CD14-positive monocyte (primary cell): ENCODE data around the gene MAPK8IP2. TPM values are rescaled to one million over a fixed set of nuclear protein-coding genes. Genes with fewer than 3 reads are reported as not detected.

Experiments
- DNase-seq, 3 donors: peaks; one replicate each; pipeline ENCODE4 v3.0.0-alpha.2; 2011 to 2022
- H2AFZ ChIP-seq: 2 replicates; pipeline ENCODE4 v1.6.0; 2012; ENCODE audit warnings: mild to moderate bottlenecking, low read depth, low read length, inconsistent platforms; ENCODE audit not compliant: insufficient read depth, poor library complexity, severe bottlenecking
- H3K27ac ChIP-seq, 2 donors: 1 replicate in 1 of 2; 2 replicates in 1 of 2; pipeline ENCODE4 v1.5.1; 2012 to 2013; ENCODE audit warnings: low read length in 2 of 2, control low read depth in 1 of 2, inconsistent platforms in 1 of 2, low read depth in 1 of 2, mild to moderate bottlenecking in 1 of 2
- H3K27me3 ChIP-seq, 2 donors: one replicate each; pipeline versions ENCODE4 v1.6.0 to v1.6.1; 2011 to 2013; ENCODE audit warnings: low read length in 2 of 2; ENCODE audit not compliant: control insufficient read depth in 2 of 2, insufficient read depth in 2 of 2
- H3K36me3 ChIP-seq, 2 donors: replicated peaks in 1 of 2; 1 replicate in 1 of 2; 2 replicates in 1 of 2; pipeline versions ENCODE4 v1.5.1 to v1.6.1; 2012 to 2013; ENCODE audit warnings: low read length in 2 of 2, control low read depth in 1 of 2, inconsistent platforms in 1 of 2, mild to moderate bottlenecking in 1 of 2; ENCODE audit not compliant: insufficient read depth in 2 of 2, control insufficient read depth in 1 of 2
- H3K4me1 ChIP-seq, 2 donors: 1 replicate in 1 of 2; 2 replicates in 1 of 2; pipeline versions ENCODE4 v1.5.1 to v1.6.1; 2012 to 2013; ENCODE audit warnings: low read length in 2 of 2, control low read depth in 1 of 2, inconsistent platforms in 1 of 2, mild to moderate bottlenecking in 1 of 2, moderate library complexity in 1 of 2; ENCODE audit not compliant: insufficient read depth in 2 of 2, control insufficient read depth in 1 of 2
- H3K4me2 ChIP-seq: replicated peaks from 2 replicates; pipeline ENCODE3; 2012; ENCODE audit warnings: low read length, moderate library complexity, mild to moderate bottlenecking; ENCODE audit not compliant: poor library complexity, severe bottlenecking; ENCODE audit errors: extremely low read depth
- H3K4me3 ChIP-seq, 3 experiments: fragments of 200-600 bp in 1 of 3; sonication (generic) in 1 of 3; replicated peaks in 1 of 3; 1 replicate in 2 of 3; 2 replicates in 1 of 3; pipeline ENCODE4 v1.5.1; 2011 to 2013; ENCODE audit warnings: low read length in 3 of 3, mild to moderate bottlenecking in 3 of 3, control low read depth in 2 of 3, low read depth in 2 of 3, inconsistent platforms in 1 of 3, moderate library complexity in 1 of 3
- H3K79me2 ChIP-seq: 2 replicates; pipeline ENCODE4 v1.6.0; 2012; ENCODE audit warnings: mild to moderate bottlenecking, control low read depth, inconsistent platforms, low read length, moderate library complexity; ENCODE audit not compliant: insufficient read depth
- H3K9ac ChIP-seq: 2 replicates; pipeline ENCODE4 v1.6.0; 2017; ENCODE audit warnings: low read length, mild to moderate bottlenecking; ENCODE audit not compliant: insufficient read depth, poor library complexity, severe bottlenecking
- H3K9me3 ChIP-seq, 2 donors: replicated peaks in 1 of 2; 1 replicate in 1 of 2; 2 replicates in 1 of 2; pipeline versions ENCODE4 v1.5.1 to v1.6.1; 2012 to 2013; ENCODE audit warnings: low read length in 2 of 2, control low read depth in 1 of 2; ENCODE audit not compliant: control insufficient read depth in 1 of 2, insufficient read depth in 1 of 2
- H4K20me1 ChIP-seq: 2 replicates; pipeline ENCODE4 v1.6.0; 2012; ENCODE audit warnings: mild to moderate bottlenecking, low read length, control low read depth, moderate library complexity; ENCODE audit not compliant: insufficient read depth
- H3K27ac Mint-ChIP-seq, 7 donors: one replicate each; pipeline ENCODE4 v1.8.0; 2020; ENCODE audit warnings: mild to moderate bottlenecking in 7 of 7, mixed read lengths in 7 of 7, moderate library complexity in 6 of 7, inconsistent platforms in 2 of 7
- H3K27me3 Mint-ChIP-seq, 3 donors: one replicate each; pipeline ENCODE4 v1.8.0; 2021 to 2022; ENCODE audit warnings: low read depth in 3 of 3, mild to moderate bottlenecking in 3 of 3, mixed read lengths in 3 of 3, moderate library complexity in 3 of 3, inconsistent platforms in 1 of 3
- H3K36me3 Mint-ChIP-seq, 2 donors: one replicate each; pipeline ENCODE4 v1.8.0; 2020; ENCODE audit warnings: mixed read lengths in 2 of 2, inconsistent platforms in 1 of 2, mild to moderate bottlenecking in 1 of 2
- H3K4me1 Mint-ChIP-seq: one replicate; pipeline ENCODE4 v1.8.0; 2020; ENCODE audit warnings: mild to moderate bottlenecking, mixed read lengths
- H3K4me3 Mint-ChIP-seq, 2 donors: one replicate each; pipeline ENCODE4 v1.8.0; 2020; ENCODE audit warnings: mild to moderate bottlenecking in 2 of 2, mixed read lengths in 2 of 2, moderate library complexity in 1 of 2
- H3K9me3 Mint-ChIP-seq, 7 donors: one replicate each; pipeline ENCODE4 v1.8.0; 2020 to 2022; ENCODE audit warnings: mixed read lengths in 7 of 7, mild to moderate bottlenecking in 6 of 7, moderate library complexity in 6 of 7, inconsistent platforms in 2 of 7
- CTCF ChIP-seq: fragments of 200-600 bp; IDR thresholded peaks from one replicate; pipeline ENCODE4 v1.8.0; 2022; ENCODE audit warnings: antibody characterized with exemption, mild to moderate bottlenecking
- WGBS: methylation state at CpG from one replicate; pipeline ENCODE4 v1.1.5; 2013; ENCODE audit warnings: missing lambda C conversion rate; ENCODE audit not compliant: insufficient coverage; 5-methylcytosine and 5-hydroxymethylcytosine counted together
- intact Hi-C, 2 donors: fragments of 100-400 bp; cut with micrococcal nuclease; formaldehyde crosslinking; loops; one replicate each; pipeline versions ENCODE4 v1.15.0 to v1.15.1; 2023
- polyA plus RNA-seq, 3 donors: library from polyadenylated mRNA; depleted of rRNA in 1 of 3; unstranded in 2 of 3; stranded (reverse) in 1 of 3; fragments of 300-500 nt in 2 of 3; fragments of >200 nt in 1 of 3; fragmentation: Illumina TruSeq in 2 of 3; gene quantifications; 1 replicate in 2 of 3; 2 replicates in 1 of 3; pipeline ENCODE4 v1.2.3, GENCODE V29; 2012 to 2021

Gene MAPK8IP2
- polyA plus RNA-seq, 3 donors, result 0.17 TPM; not detected in 2

- H3K9ac ChIP-seq, result no peak overlapping the region
- H3K4me3 ChIP-seq, result no peak overlapping the region
- no peak overlapping the region for H3K4me2 ChIP-seq
- WGBS, result 100% methylated on average over 5 of the region's 5 CpGs
- no peak overlapping the region for H3K4me3 Mint-ChIP-seq
- peaks cover 4 to 15% (median 12%) of the 10 kb centered on the region in 3 donors for H3K27me3 Mint-ChIP-seq
- no peaks in the 10 kb centered on the region for H3K36me3 ChIP-seq
- H2AFZ ChIP-seq, result no peak overlapping the region
- H3K9me3 ChIP-seq, result no peaks in the 10 kb centered on the region
- no peak for TF ChIP-seq CTCF
- H3K27me3 ChIP-seq, result peaks cover 0 to 3% of the 10 kb centered on the region in 2 donors
- no peak for DNase-seq
- H3K79me2 ChIP-seq, result peaks cover 7% of the 10 kb centered on the region
- H4K20me1 ChIP-seq, result no peaks in the 10 kb centered on the region
- peaks cover 3% of the 10 kb centered on the region in 2 donors for H3K36me3 Mint-ChIP-seq
- peaks cover 8% of the 10 kb centered on the region for H3K4me1 Mint-ChIP-seq
- H3K27ac ChIP-seq, result no peak overlapping the region
- H3K9me3 Mint-ChIP-seq, result no peaks in the 10 kb centered on the region
- intact Hi-C loops, result no loop called here
- no peak overlapping the region for H3K27ac Mint-ChIP-seq
- peaks cover 8 to 10% of the 10 kb centered on the region in 2 donors for H3K4me1 ChIP-seq
These were observed 13.2 kb upstream of the MAPK8IP2 start for GRCh38 chr22:50587407-50587806.

GRCh38 chr22:50595189-50595588 is 5.4 kb upstream of the MAPK8IP2 start:
- peaks cover 5 to 27% of the 10 kb centered on the region in 2 donors for H3K27me3 ChIP-seq
- no peak overlapping the region for H3K4me2 ChIP-seq
- no peak overlapping the region for H3K4me3 ChIP-seq
- H3K9me3 ChIP-seq, result no peaks in the 10 kb centered on the region
- Mint-ChIP-seq H3K27me3 (peaks cover 24 to 33% (median 26%) of the 10 kb centered on the region in 3 donors), H3K4me3 (no peak overlapping the region), H3K4me1 (peaks cover 4% of the 10 kb centered on the region), H3K27ac (no peak overlapping the region), H3K36me3 (peaks cover 11% of the 10 kb centered on the region in 2 donors), H3K9me3 (peaks cover 0 to 13% (median 6%) of the 10 kb centered on the region in 7 donors)
- no peak for DNase-seq
- H2AFZ ChIP-seq, result no peak overlapping the region
- intact Hi-C loops, result no loop called here
- H3K27ac ChIP-seq, result no peak overlapping the region
- H4K20me1 ChIP-seq, result no peaks in the 10 kb centered on the region
- H3K9ac ChIP-seq, result no peak overlapping the region
- no peak for TF ChIP-seq CTCF
- no peaks in the 10 kb centered on the region for H3K36me3 ChIP-seq
- no peaks in the 10 kb centered on the region for H3K79me2 ChIP-seq
- WGBS, result 94% methylated on average over 3 of the region's 3 CpGs
- H3K4me1 ChIP-seq, result no peaks in the 10 kb centered on the region
